Liver (tissue), 9 donors: Measurements from ENCODE around the gene KRT6B. TPM values are rescaled to one million over a fixed set of nuclear protein-coding genes. Genes with fewer than 3 reads are reported as not detected.

Experiments used
- DNase-seq: peaks from one replicate; pipeline ENCODE4 v3.0.0-alpha.2; 2017; ENCODE audit warnings: low spot score
- H3K27ac ChIP-seq, 2 donors: one replicate each; pipeline ENCODE4 v1.7.0; 2013; ENCODE audit warnings: inconsistent platforms in 2 of 2, low read length in 2 of 2, control low read depth in 1 of 2, low read depth in 1 of 2, mild to moderate bottlenecking in 1 of 2
- H3K27me3 ChIP-seq, 4 donors: one replicate each; pipeline versions ENCODE4 v1.6.1 to v1.7.0; 2013; ENCODE audit warnings: low read length in 3 of 4, inconsistent platforms in 1 of 4, mild to moderate bottlenecking in 1 of 4, moderate library complexity in 1 of 4; ENCODE audit not compliant: control insufficient read depth in 4 of 4, insufficient read depth in 4 of 4
- H3K36me3 ChIP-seq, 4 donors: one replicate each; pipeline versions ENCODE4 v1.6.1 to v1.7.0; 2013; ENCODE audit warnings: low read length in 3 of 4, mild to moderate bottlenecking in 3 of 4, low read depth in 1 of 4, moderate library complexity in 1 of 4; ENCODE audit not compliant: control insufficient read depth in 4 of 4, insufficient read depth in 3 of 4
- H3K4me1 ChIP-seq, 4 donors: one replicate each; pipeline versions ENCODE4 v1.6.1 to v1.7.0; 2013; ENCODE audit warnings: low read length in 3 of 4, mild to moderate bottlenecking in 3 of 4, moderate library complexity in 1 of 4; ENCODE audit not compliant: control insufficient read depth in 4 of 4, insufficient read depth in 4 of 4
- H3K4me3 ChIP-seq, 3 donors: one replicate each; pipeline versions ENCODE4 v1.6.1 to v1.7.0; 2013; ENCODE audit warnings: low read length in 3 of 3, control low read depth in 1 of 3, low read depth in 1 of 3, mild to moderate bottlenecking in 1 of 3
- H3K9ac ChIP-seq, 2 donors: one replicate each; pipeline ENCODE4 v1.7.0; 2013; ENCODE audit warnings: low read length in 2 of 2, mild to moderate bottlenecking in 2 of 2, moderate library complexity in 2 of 2, control low read depth in 1 of 2, low read depth in 1 of 2
- H3K9me3 ChIP-seq, 4 donors: one replicate each; pipeline versions ENCODE4 v1.6.1 to v1.7.0; 2013; ENCODE audit warnings: low read length in 3 of 4; ENCODE audit not compliant: control insufficient read depth in 4 of 4
- EGR1 ChIP-seq, 2 donors: IDR thresholded peaks; 2 replicates each; pipeline ENCODE4 v1.6.1; 2016 to 2018; ENCODE audit warnings: antibody characterized with exemption in 2 of 2, low read depth in 2 of 2
- FOXA2 ChIP-seq: IDR thresholded peaks from 2 replicates; pipeline ENCODE4 v1.6.1; 2016; ENCODE audit warnings: antibody characterized with exemption
- GABPA ChIP-seq, 2 donors: IDR thresholded peaks in 1 of 2; conservative IDR thresholded peaks in 1 of 2; 2 replicates each; pipeline ENCODE4 v1.6.1; 2016; ENCODE audit warnings: antibody characterized with exemption in 2 of 2, mild to moderate bottlenecking in 1 of 2, moderate library complexity in 1 of 2
- HNF4A ChIP-seq, 2 donors: conservative IDR thresholded peaks; 2 replicates each; pipeline ENCODE4 v1.6.1; 2016; ENCODE audit warnings: antibody characterized with exemption in 2 of 2, mild to moderate bottlenecking in 2 of 2
- JUND ChIP-seq, 2 donors: IDR thresholded peaks; 2 replicates each; pipeline ENCODE4 v1.6.1; 2016; ENCODE audit warnings: antibody characterized with exemption in 2 of 2
- MAX ChIP-seq: IDR thresholded peaks from 2 replicates; pipeline ENCODE4 v1.6.1; 2016; ENCODE audit warnings: antibody characterized with exemption
- RAD21 ChIP-seq, 2 donors: IDR thresholded peaks; 2 replicates each; pipeline ENCODE4 v1.6.1; 2016; ENCODE audit warnings: antibody characterized with exemption in 2 of 2, mild to moderate bottlenecking in 2 of 2
- REST ChIP-seq: IDR thresholded peaks from 2 replicates; pipeline ENCODE4 v1.6.1; 2016; ENCODE audit warnings: antibody characterized with exemption, mild to moderate bottlenecking
- RXRA ChIP-seq, 2 donors: IDR thresholded peaks; 2 replicates each; pipeline ENCODE4 v1.6.1; 2017 to 2018; ENCODE audit warnings: antibody characterized with exemption in 2 of 2, mild to moderate bottlenecking in 1 of 2
- TAF1 ChIP-seq: conservative IDR thresholded peaks from 2 replicates; pipeline ENCODE4 v1.6.1; 2016; ENCODE audit warnings: antibody characterized with exemption, mild to moderate bottlenecking
- YY1 ChIP-seq: IDR thresholded peaks from 2 replicates; pipeline ENCODE4 v1.6.1; 2016; ENCODE audit warnings: antibody characterized with exemption, mild to moderate bottlenecking
- WGBS: extraction: QIAGEN DNeasy Blood & Tissue Kit; methylation state at CpG from one replicate; pipeline ENCODE4 v1.1.7; 2013; 5-methylcytosine and 5-hydroxymethylcytosine counted together
- polyA plus RNA-seq, 2 donors: library from polyadenylated mRNA; stranded (reverse) in 1 of 2; unstranded in 1 of 2; fragments of 200-250 nt in 1 of 2; fragments of >200 nt in 1 of 2; fragmentation: Nextera tagmentation in 1 of 2; extraction: Ambion mirVana in 1 of 2; gene quantifications; one replicate each; pipeline versions ENCODE4 v1.2.1 to v1.2.3, GENCODE V29; 2013 to 2015
- total RNA-seq, 2 donors: library from RNA; depleted of rRNA; stranded (reverse); fragments of >200 nt; gene quantifications; one replicate each; pipeline ENCODE4 v1.2.3, GENCODE V29; 2014
- TF ChIP-seq, protein P1 (sequence below): IDR thresholded peaks from 2 replicates; pipeline ENCODE4 v1.6.1; 2016; ENCODE audit warnings: antibody characterized with exemption
- TF ChIP-seq, protein P2 (sequence below): fragments of 150-350 bp; IDR thresholded peaks from 2 replicates; pipeline ENCODE4 v1.5.1; 2017; ENCODE audit warnings: improper control_type of control experiment, low read depth, low read length; ENCODE audit not compliant: missing input control
- TF ChIP-seq, protein P3 (sequence below): IDR thresholded peaks from 2 replicates; pipeline ENCODE4 v1.6.1; 2016; ENCODE audit warnings: antibody characterized with exemption
- donor health status: healthy.
- donor health status: healthy.
- donor health status: healthy.
- donor health status: healthy.
- donor health status: healthy.

KRT6B gene
- total and polyA plus RNA-seq, 4 donors = 0.23 TPM; not detected in 3

- no peaks in the 10 kb centered on the region for H3K36me3 ChIP-seq
- H3K27ac ChIP-seq = no peak overlapping the region
- no peak overlapping the region for H3K9ac ChIP-seq
- WGBS = 74% methylated on average over 10 of the region's 10 CpGs
- TF ChIP-seq YY1 = no peak
- no peak for TF ChIP-seq EGR1 (IDR thresholded peaks at IDR 0.05; ENCODE audit: low read depth in 2 of 2)
- TF ChIP-seq RXRA (IDR thresholded peaks at IDR 0.05) = no peak
- TF ChIP-seq RAD21 (IDR thresholded peaks at IDR 0.05) = no peak
- TF ChIP-seq HNF4A (conservative IDR thresholded peaks at IDR 0.05) = no peak
- no peak for TF ChIP-seq MAX
- TF ChIP-seq FOXA2 = no peak
- TF ChIP-seq, protein P1, sequence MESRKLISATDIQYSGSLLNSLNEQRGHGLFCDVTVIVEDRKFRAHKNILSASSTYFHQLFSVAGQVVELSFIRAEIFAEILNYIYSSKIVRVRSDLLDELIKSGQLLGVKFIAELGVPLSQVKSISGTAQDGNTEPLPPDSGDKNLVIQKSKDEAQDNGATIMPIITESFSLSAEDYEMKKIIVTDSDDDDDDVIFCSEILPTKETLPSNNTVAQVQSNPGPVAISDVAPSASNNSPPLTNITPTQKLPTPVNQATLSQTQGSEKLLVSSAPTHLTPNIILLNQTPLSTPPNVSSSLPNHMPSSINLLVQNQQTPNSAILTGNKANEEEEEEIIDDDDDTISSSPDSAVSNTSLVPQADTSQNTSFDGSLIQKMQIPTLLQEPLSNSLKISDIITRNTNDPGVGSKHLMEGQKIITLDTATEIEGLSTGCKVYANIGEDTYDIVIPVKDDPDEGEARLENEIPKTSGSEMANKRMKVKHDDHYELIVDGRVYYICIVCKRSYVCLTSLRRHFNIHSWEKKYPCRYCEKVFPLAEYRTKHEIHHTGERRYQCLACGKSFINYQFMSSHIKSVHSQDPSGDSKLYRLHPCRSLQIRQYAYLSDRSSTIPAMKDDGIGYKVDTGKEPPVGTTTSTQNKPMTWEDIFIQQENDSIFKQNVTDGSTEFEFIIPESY = no peak
- TF ChIP-seq, protein P2, sequence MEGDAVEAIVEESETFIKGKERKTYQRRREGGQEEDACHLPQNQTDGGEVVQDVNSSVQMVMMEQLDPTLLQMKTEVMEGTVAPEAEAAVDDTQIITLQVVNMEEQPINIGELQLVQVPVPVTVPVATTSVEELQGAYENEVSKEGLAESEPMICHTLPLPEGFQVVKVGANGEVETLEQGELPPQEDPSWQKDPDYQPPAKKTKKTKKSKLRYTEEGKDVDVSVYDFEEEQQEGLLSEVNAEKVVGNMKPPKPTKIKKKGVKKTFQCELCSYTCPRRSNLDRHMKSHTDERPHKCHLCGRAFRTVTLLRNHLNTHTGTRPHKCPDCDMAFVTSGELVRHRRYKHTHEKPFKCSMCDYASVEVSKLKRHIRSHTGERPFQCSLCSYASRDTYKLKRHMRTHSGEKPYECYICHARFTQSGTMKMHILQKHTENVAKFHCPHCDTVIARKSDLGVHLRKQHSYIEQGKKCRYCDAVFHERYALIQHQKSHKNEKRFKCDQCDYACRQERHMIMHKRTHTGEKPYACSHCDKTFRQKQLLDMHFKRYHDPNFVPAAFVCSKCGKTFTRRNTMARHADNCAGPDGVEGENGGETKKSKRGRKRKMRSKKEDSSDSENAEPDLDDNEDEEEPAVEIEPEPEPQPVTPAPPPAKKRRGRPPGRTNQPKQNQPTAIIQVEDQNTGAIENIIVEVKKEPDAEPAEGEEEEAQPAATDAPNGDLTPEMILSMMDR = no peak
- TF ChIP-seq GABPA (IDR thresholded peaks at IDR 0.05 in 1 of 2, conservative IDR thresholded peaks at IDR 0.05 in 1 of 2) = no peak
- no peak for TF ChIP-seq REST
- TF ChIP-seq JUND (IDR thresholded peaks at IDR 0.05) = no peak
- TF ChIP-seq, protein P3, sequence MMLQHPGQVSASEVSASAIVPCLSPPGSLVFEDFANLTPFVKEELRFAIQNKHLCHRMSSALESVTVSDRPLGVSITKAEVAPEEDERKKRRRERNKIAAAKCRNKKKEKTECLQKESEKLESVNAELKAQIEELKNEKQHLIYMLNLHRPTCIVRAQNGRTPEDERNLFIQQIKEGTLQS = no peak
- no peak for TF ChIP-seq TAF1
- H3K27me3 ChIP-seq = peaks cover 0 to 8% (median 0%) of the 10 kb centered on the region in 4 donors
- H3K4me1 ChIP-seq = no peaks in the 10 kb centered on the region
- H3K4me3 ChIP-seq = no peak overlapping the region
- no peak for DNase-seq
- no peaks in the 10 kb centered on the region for H3K9me3 ChIP-seq
These were observed 7.0 kb downstream of the KRT6B start for GRCh38 chr12:52444647-52445595.
